Transverse colon (tissue), 4 donors: ENCODE measurements around the gene PDZRN3. TPM values are rescaled to one million over a fixed set of nuclear protein-coding genes. Genes with fewer than 3 reads are reported as not detected.

ENCODE experiments used
- DNase-seq: peaks from one replicate; pipeline ENCODE4 v3.0.0-alpha.2; 2019
- H3K27ac ChIP-seq, 4 donors: fragments of 200-600 bp; sonication (generic); 2 replicates each; pipeline ENCODE4 v1.5.1; 2016 to 2018; ENCODE audit warnings: inconsistent platforms in 4 of 4
- H3K27me3 ChIP-seq: fragments of 200-600 bp; sonication (generic); 2 replicates; pipeline ENCODE4 v1.5.1; 2017; ENCODE audit warnings: inconsistent platforms
- H3K36me3 ChIP-seq, 4 donors: fragments of 200-600 bp; sonication (generic); 2 replicates each; pipeline ENCODE4 v1.5.1; 2017 to 2019; ENCODE audit warnings: inconsistent platforms in 4 of 4
- H3K4me1 ChIP-seq, 4 donors: fragments of 200-600 bp; sonication (generic); 2 replicates each; pipeline ENCODE4 v1.5.1; 2017 to 2020; ENCODE audit warnings: inconsistent platforms in 4 of 4
- H3K4me3 ChIP-seq, 4 donors: fragments of 200-600 bp; sonication (generic); 1 replicate in 1 of 4; 2 replicates in 3 of 4; pipeline versions ENCODE4 v1.5.1 to v1.6.1; 2017 to 2019; ENCODE audit warnings: inconsistent platforms in 4 of 4
- H3K9me3 ChIP-seq, 2 donors: fragments of 200-600 bp; sonication (generic); 2 replicates each; pipeline ENCODE4 v1.5.1; 2017 to 2019; ENCODE audit warnings: inconsistent platforms in 2 of 2
- EP300 ChIP-seq: sonication (generic); formaldehyde crosslinking; IDR thresholded peaks from one replicate; pipeline ENCODE4 v1.6.1; 2017; ENCODE audit warnings: antibody characterized with exemption, low read depth
- POLR2A ChIP-seq: fragments of 450-650 bp; IDR thresholded peaks from one replicate; pipeline ENCODE4 v1.6.1; 2016; ENCODE audit warnings: antibody characterized with exemption, mild to moderate bottlenecking, moderate library complexity
- POLR2AphosphoS5 ChIP-seq, 3 donors: sonication (generic); formaldehyde crosslinking; IDR thresholded peaks; one replicate each; pipeline ENCODE4 v1.6.1; 2016; ENCODE audit warnings: antibody characterized with exemption in 3 of 3
- WGBS, 2 donors: methylation state at CpG; one replicate each; pipeline ENCODE4 v1.1.5; 2018; ENCODE audit warnings: low coverage in 1 of 2; 5-methylcytosine and 5-hydroxymethylcytosine counted together
- in situ Hi-C, 4 donors: fragments of 200-750 bp; cut with MboI; loops; one replicate each; pipeline versions ENCODE4 v1.15.0 to v1.15.1; 2017; ENCODE audit warnings: low sequenced_read_pairs in 3 of 4, low pct_ligation_motif_present in 1 of 4, low pct_unique_long_range_greater_than_20kb in 1 of 4
- intact Hi-C: fragments of 100-400 bp; cut with DNase I; formaldehyde crosslinking; loops from one replicate; pipeline ENCODE4 v1.15.1; 2023; ENCODE audit warnings: low total_unique reads
- total RNA-seq, 4 donors: library from RNA; depleted of rRNA; stranded (reverse); fragments of >200 nt; gene quantifications; one replicate each; pipeline ENCODE4 v1.1.0, GENCODE V29; 2016
- TF ChIP-seq, protein P1 (sequence below), 5 experiments: fragments of 200-600 bp in 3 of 5; fragments of 450-650 bp in 2 of 5; sonication (generic) in 3 of 5; IDR thresholded peaks; 1 replicate in 2 of 5; 2 replicates in 3 of 5; pipeline ENCODE4 v1.5.1; 2016 to 2017; ENCODE audit warnings: antibody characterized with exemption in 5 of 5, inconsistent platforms in 3 of 5, mild to moderate bottlenecking in 2 of 5, moderate library complexity in 1 of 5

The PDZRN3 gene
- total RNA-seq, 4 donors from 2014 or later: 31.9 to 191 (median 75.3) TPM

DNA sequence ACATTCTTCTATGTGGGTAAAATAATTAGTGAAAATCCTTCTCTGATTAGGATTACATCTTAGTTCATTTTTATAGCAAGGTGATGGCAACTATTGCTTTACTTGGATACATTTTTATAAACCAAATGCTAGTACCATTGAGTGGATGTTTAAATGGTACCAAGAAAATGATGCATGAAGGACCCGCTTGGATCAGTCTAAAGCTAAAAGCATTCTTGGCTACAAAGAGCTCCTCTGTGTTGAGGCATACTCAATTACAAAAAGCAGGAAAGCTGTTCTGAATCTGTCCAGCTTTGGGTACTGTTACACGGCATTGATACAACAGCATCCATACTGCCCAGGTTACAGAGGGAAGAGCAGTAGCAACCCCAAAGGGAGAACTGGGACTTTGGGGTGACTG lies 217.2 kb downstream of the PDZRN3 start:
- H3K4me3 ChIP-seq: no peak overlapping the region
- intact Hi-C loops: no loop called here
- TF ChIP-seq POLR2A (no peak), POLR2AphosphoS5 (IDR thresholded peaks at IDR 0.05) (no peak), EP300 (no peak)
- TF ChIP-seq, protein P1, sequence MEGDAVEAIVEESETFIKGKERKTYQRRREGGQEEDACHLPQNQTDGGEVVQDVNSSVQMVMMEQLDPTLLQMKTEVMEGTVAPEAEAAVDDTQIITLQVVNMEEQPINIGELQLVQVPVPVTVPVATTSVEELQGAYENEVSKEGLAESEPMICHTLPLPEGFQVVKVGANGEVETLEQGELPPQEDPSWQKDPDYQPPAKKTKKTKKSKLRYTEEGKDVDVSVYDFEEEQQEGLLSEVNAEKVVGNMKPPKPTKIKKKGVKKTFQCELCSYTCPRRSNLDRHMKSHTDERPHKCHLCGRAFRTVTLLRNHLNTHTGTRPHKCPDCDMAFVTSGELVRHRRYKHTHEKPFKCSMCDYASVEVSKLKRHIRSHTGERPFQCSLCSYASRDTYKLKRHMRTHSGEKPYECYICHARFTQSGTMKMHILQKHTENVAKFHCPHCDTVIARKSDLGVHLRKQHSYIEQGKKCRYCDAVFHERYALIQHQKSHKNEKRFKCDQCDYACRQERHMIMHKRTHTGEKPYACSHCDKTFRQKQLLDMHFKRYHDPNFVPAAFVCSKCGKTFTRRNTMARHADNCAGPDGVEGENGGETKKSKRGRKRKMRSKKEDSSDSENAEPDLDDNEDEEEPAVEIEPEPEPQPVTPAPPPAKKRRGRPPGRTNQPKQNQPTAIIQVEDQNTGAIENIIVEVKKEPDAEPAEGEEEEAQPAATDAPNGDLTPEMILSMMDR (IDR thresholded peaks at IDR 0.05): no peak
- H3K4me1 ChIP-seq: peaks cover 8 to 43% (median 27%) of the 10 kb centered on the region in 4 donors
- no peaks in the 10 kb centered on the region for H3K27me3 ChIP-seq
- no peaks in the 10 kb centered on the region for H3K36me3 ChIP-seq
- H3K27ac ChIP-seq: peak overlapping the region in 2 of 4 donors; percentile 42 to 73
- DNase-seq: no peak
- WGBS, 2 donors: 64 to 83% methylated on average over 2 of the region's 2 CpGs
- in situ Hi-C loops: no loop called here
- H3K9me3 ChIP-seq: no peaks in the 10 kb centered on the region

- in situ Hi-C loops (no loop called here), intact Hi-C loops (no loop called here)
- H3K4me1 ChIP-seq: peaks cover 11 to 42% (median 22%) of the 10 kb centered on the region in 4 donors
- H3K27me3 ChIP-seq: no peaks in the 10 kb centered on the region
- 65 to 73% methylated on average over 3 to 4 of the region's 4 CpGs for WGBS, 2 donors
- no peaks in the 10 kb centered on the region for H3K36me3 ChIP-seq
- no peaks in the 10 kb centered on the region for H3K9me3 ChIP-seq
- no peak for DNase-seq
- TF ChIP-seq EP300 (no peak), POLR2A (no peak), POLR2AphosphoS5 (IDR thresholded peaks at IDR 0.05) (peak; percentile 7 to 80 (median 61))
- TF ChIP-seq, protein P1 (IDR thresholded peaks at IDR 0.05): no peak
- H3K4me3 ChIP-seq: no peak overlapping the region
- H3K27ac ChIP-seq: peak overlapping the region; percentile 42 to 73 (median 55)
Measured at GRCh38 chr3:73405853-73406252, 218.9 kb downstream of the PDZRN3 start.

DNA sequence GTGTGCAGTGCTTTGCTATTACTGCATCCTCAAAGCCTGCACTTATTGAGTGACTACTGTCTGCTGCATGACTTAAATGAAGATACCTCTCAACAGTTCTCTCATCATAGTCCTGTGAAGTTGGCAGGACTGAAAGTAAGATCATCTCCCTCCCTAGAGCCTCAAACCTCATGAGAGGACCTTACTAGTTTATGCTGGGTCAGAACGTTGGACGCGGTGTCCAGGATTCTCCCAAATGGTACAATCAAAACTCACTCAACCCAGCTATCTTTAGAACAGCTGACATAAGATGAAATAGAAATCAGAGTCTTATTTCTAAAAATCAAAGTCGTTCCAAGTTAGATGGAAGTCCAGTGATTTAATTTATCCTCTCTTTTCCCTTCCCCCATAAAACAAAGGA lies 219.7 kb downstream of the PDZRN3 start:
- intact Hi-C loops: no loop called here
- Histone ChIP-seq H3K4me1 (peaks cover 11 to 40% (median 22%) of the 10 kb centered on the region in 4 donors), H3K27me3 (no peaks in the 10 kb centered on the region), H3K9me3 (no peaks in the 10 kb centered on the region), H3K27ac (peak overlapping the region in 2 of 4 donors; percentile 21 to 73), H3K36me3 (no peaks in the 10 kb centered on the region), H3K4me3 (no peak overlapping the region)
- TF ChIP-seq POLR2AphosphoS5 (IDR thresholded peaks at IDR 0.05) (no peak), POLR2A (no peak), EP300 (no peak)
- TF ChIP-seq, protein P1 (IDR thresholded peaks at IDR 0.05): no peak
- in situ Hi-C loops: no loop called here
- WGBS, 2 donors: 89 to 97% methylated on average over 4 of the region's 4 CpGs
- no peak for DNase-seq

DNA sequence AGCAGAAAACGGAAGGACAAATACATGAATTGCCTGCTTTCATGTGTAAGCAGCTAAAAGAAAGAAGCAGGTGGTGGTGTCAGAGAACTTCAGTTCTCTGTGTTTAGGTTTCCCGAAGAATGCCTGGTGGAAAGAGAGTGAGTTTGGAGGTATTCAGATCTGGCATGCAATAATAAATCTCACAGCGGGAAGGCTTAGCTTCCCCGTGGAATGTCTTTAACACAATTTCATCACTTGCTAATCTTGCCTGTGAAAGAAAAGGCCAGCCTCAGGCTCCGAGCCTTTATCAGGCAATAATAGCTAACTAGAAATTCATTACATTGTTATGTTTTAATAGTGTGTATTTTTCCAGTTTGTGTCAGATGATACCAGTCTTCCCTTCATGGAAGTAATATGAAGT lies 220.3 kb downstream of the PDZRN3 start:
- 64 to 81% methylated on average over 4 to 5 of the region's 5 CpGs for WGBS, 2 donors
- Histone ChIP-seq H3K27me3 (no peaks in the 10 kb centered on the region), H3K9me3 (no peaks in the 10 kb centered on the region), H3K4me1 (peaks cover 10 to 40% (median 21%) of the 10 kb centered on the region in 4 donors), H3K36me3 (no peaks in the 10 kb centered on the region), H3K27ac (peak overlapping the region in 2 of 4 donors; percentile 21 to 73), H3K4me3 (no peak overlapping the region)
- no peak for TF ChIP-seq POLR2AphosphoS5 (IDR thresholded peaks at IDR 0.05)
- no peak for TF ChIP-seq EP300
- TF ChIP-seq, protein P1 (IDR thresholded peaks at IDR 0.05): no peak
- no peak for TF ChIP-seq POLR2A
- in situ Hi-C loops: no loop called here
- intact Hi-C loops: no loop called here
- no peak for DNase-seq
